ENCODE results near the gene HELZ.
A peak's percentile ranks its signal among the peaks of the same experiment; 100 is the strongest.
"Not testable (repeated sequence)": the region's sequence is repeated elsewhere in the genome, so short reads cannot be mapped to it uniquely, and the experiment has no call there.

Gene HELZ

GRCh38 chr17:67200727-67201301, 44.2 kb downstream of the HELZ start:
- FAIRE-seq (no peak), DNase-seq (ENCODE audit: insufficient read length, low spot score) (peak; percentile 41)

GRCh38 chr17:67198131-67198530, 46.9 kb downstream of the HELZ start:
- no peak for DNase-seq (ENCODE audit: insufficient read length, low spot score)
- no peak for FAIRE-seq

GRCh38 chr17:67197023-67197422, 48.0 kb downstream of the HELZ start:
- peak; percentile 63 for FAIRE-seq
- DNase-seq (ENCODE audit: insufficient read length, low spot score) = not testable (repeated sequence)

GRCh38 chr17:67196422-67196821, 48.6 kb downstream of the HELZ start:
- FAIRE-seq (no peak), DNase-seq (ENCODE audit: insufficient read length, low spot score) (no peak)

GRCh38 chr17:67194134-67194533, 50.9 kb downstream of the HELZ start:
- FAIRE-seq (no peak), DNase-seq (ENCODE audit: insufficient read length, low spot score) (peak; percentile 70)

GRCh38 chr17:67187927-67188326, 57.1 kb downstream of the HELZ start:
- DNase-seq (ENCODE audit: insufficient read length, low spot score) (no peak), FAIRE-seq (no peak)

- no peak for DNase-seq (ENCODE audit: insufficient read length, low spot score)
- no peak for FAIRE-seq
Observed at GRCh38 chr17:67186782-67187181, 58.2 kb downstream of the HELZ start.

- no peak for FAIRE-seq
- DNase-seq (ENCODE audit: insufficient read length, low spot score) = no peak
Observed at GRCh38 chr17:67183531-67183930, 61.5 kb downstream of the HELZ start.

- DNase-seq (ENCODE audit: insufficient read length, low spot score) (no peak), FAIRE-seq (no peak)
Observed at GRCh38 chr17:67181825-67182224, 63.2 kb downstream of the HELZ start.

GRCh38 chr17:67180275-67180674, 64.7 kb downstream of the HELZ start:
- FAIRE-seq (no peak), DNase-seq (ENCODE audit: insufficient read length, low spot score) (no peak)

GRCh38 chr17:67178555-67178954, 66.4 kb downstream of the HELZ start:
- FAIRE-seq = no peak

GRCh38 chr17:67177732-67178131, 67.3 kb downstream of the HELZ start:
- no peak for FAIRE-seq
- DNase-seq (ENCODE audit: insufficient read length, low spot score) = no peak

More at GRCh38 chr17:67178555-67178954, 66.4 kb downstream of the HELZ start:
- DNase-seq (ENCODE audit: insufficient read length, low spot score) = no peak

GRCh38 chr17:67174190-67174589, 70.8 kb downstream of the HELZ start:
- FAIRE-seq = no peak
- DNase-seq (ENCODE audit: insufficient read length, low spot score) = no peak

- FAIRE-seq = no peak
Observed at GRCh38 chr17:67171560-67171959, 73.4 kb downstream of the HELZ start.

GRCh38 chr17:67168496-67168895, 76.5 kb downstream of the HELZ start:
- DNase-seq (ENCODE audit: insufficient read length, low spot score) (no peak), FAIRE-seq (no peak)

More at GRCh38 chr17:67171560-67171959, 73.4 kb downstream of the HELZ start:
- no peak for DNase-seq (ENCODE audit: insufficient read length, low spot score)

- no peak for FAIRE-seq
- no peak for DNase-seq (ENCODE audit: insufficient read length, low spot score)
Observed at GRCh38 chr17:67165201-67165600, 79.8 kb downstream of the HELZ start.

- DNase-seq (ENCODE audit: insufficient read length, low spot score) = no peak
- FAIRE-seq = no peak
Observed at GRCh38 chr17:67164302-67164701, 80.7 kb downstream of the HELZ start.

- no peak for FAIRE-seq
- DNase-seq (ENCODE audit: insufficient read length, low spot score) = no peak
Observed at GRCh38 chr17:67162771-67163170, 82.2 kb downstream of the HELZ start.

GRCh38 chr17:67161573-67161972, 83.4 kb downstream of the HELZ start:
- DNase-seq (ENCODE audit: insufficient read length, low spot score) (no peak), FAIRE-seq (no peak)

GRCh38 chr17:67160791-67161190, 84.2 kb downstream of the HELZ start:
- DNase-seq (ENCODE audit: insufficient read length, low spot score) (no peak), FAIRE-seq (no peak)

GRCh38 chr17:67157732-67158639, 87.0 kb downstream of the HELZ start:
- FAIRE-seq = peak; percentile 78
- peak; percentile 77 for DNase-seq (ENCODE audit: insufficient read length, low spot score)

Data from HTR-8/SVneo (cell line).